ENCODE results near the gene NDUFB10.
"Not testable (repeated sequence)": the region's sequence is repeated elsewhere in the genome, so short reads cannot be mapped to it uniquely, and the experiment has no call there.

The NDUFB10 gene

DNA sequence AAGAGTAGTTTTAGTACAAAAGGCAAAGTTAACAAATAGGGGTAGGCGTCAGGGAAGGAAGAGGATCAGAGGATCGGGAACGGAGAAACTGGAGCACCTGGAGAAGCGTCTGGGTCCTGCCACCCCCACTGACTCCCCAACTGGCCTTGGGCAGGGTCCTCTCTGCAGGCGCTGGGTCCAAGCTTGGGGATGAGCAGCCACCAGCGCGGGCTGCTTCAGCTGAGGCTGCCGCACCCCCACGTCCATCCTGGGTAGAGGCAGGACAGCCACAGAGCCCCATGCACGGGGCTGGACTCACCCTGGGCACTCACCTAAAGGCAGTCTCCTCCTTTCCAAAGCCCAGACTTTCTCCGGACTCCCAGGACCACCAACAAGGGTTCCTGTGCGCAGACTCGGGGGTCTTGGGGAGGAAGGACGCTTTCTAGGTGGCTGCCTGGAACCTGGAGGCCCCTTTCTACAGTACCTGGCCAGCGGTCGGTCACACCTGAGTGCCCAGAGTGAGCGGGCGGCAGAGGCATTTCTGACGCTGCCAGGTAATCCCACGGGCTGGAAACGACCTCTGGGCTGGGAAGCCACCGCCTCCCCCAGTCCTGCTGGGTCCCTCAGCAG is 42.2 kb upstream of the NDUFB10 start:
- ChIA-PET POLR2A (interaction anchor here (1.5 kb wide), 1 partner anchor 32 kb away, joined by 4 read pairs; no protein-coding TSS in a partner anchor), CTCF (interaction anchor here (0.6 to 0.8 kb wide), 2 partner anchors 19 to 33 kb away, joined by 3 read pairs; no protein-coding TSS in a partner anchor)
- TF ChIP-seq LEF1 (IDR thresholded peaks at IDR 0.05; ENCODE audit: borderline replicate concordance) = no peak
- no peak for DNase-seq (ENCODE audit: extremely low spot score)

DNA sequence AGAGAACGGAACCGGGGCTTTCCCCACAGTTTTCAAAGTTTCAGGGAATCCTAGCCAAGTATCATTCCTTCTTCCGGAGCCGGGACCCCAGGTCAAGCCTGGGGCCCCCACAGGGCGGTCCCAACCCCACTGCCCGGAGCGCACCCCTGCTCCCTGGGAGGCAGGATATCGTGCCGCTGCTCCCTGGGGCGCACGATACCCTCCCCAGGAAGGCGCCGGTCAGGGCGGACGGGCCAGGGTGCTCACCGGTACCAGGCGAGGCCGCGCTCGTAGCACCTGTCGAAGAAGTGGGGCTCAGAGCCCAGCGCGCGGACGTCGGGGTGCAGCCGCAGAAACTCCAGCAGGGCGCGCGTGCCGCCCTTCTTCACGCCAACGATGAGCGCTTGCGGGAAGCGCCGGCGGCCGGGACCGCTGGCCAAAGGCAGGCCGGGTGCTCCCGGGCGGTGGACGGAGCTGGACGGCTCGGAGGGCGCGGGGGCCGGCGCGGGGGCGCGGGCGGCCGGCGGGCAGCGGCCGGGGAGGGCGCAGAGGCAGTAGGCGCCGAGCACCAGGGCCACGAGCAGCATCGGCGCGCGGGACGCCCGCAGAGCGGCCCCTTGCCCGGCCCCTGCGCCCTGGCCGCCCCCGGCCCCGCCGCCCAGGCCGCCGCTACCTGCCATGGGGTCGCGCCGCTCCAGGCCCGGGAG is 41.5 kb upstream of the NDUFB10 start:
- POLR2A ChIA-PET = no interaction called here
- TF ChIP-seq LEF1 (IDR thresholded peaks at IDR 0.05; ENCODE audit: borderline replicate concordance) (no peak), L3MBTL2 (conservative IDR thresholded peaks at IDR 0.05) (no peak), HDGF (IDR thresholded peaks at IDR 0.05; ENCODE audit: borderline replicate concordance) (no peak), ZNF384 (IDR thresholded peaks at IDR 0.05) (no peak), FOXK2 (IDR thresholded peaks at IDR 0.05) (no peak), SUZ12 (IDR thresholded peaks at IDR 0.05) (no peak), FOXM1 (IDR thresholded peaks at IDR 0.05; ENCODE audit: borderline replicate concordance) (no peak), ELF4 (IDR thresholded peaks at IDR 0.05) (no peak), SP1 (IDR thresholded peaks at IDR 0.05) (no peak), FOXA1 (IDR thresholded peaks at IDR 0.05) (no peak), ARNT (IDR thresholded peaks at IDR 0.05) (no peak), CTBP1 (IDR thresholded peaks at IDR 0.05; ENCODE audit: borderline replicate concordance) (no peak), BHLHE40 (IDR thresholded peaks at IDR 0.05; ENCODE audit: borderline replicate concordance) (no peak), NFRKB (IDR thresholded peaks at IDR 0.05) (no peak), TARDBP (IDR thresholded peaks at IDR 0.05) (no peak)
- TF ChIP-seq, protein P1, sequence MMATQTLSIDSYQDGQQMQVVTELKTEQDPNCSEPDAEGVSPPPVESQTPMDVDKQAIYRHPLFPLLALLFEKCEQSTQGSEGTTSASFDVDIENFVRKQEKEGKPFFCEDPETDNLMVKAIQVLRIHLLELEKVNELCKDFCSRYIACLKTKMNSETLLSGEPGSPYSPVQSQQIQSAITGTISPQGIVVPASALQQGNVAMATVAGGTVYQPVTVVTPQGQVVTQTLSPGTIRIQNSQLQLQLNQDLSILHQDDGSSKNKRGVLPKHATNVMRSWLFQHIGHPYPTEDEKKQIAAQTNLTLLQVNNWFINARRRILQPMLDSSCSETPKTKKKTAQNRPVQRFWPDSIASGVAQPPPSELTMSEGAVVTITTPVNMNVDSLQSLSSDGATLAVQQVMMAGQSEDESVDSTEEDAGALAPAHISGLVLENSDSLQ (IDR thresholded peaks at IDR 0.05) = no peak
- DNase-seq (ENCODE audit: extremely low spot score) = no peak
- CTCF ChIA-PET = no interaction called here

DNA sequence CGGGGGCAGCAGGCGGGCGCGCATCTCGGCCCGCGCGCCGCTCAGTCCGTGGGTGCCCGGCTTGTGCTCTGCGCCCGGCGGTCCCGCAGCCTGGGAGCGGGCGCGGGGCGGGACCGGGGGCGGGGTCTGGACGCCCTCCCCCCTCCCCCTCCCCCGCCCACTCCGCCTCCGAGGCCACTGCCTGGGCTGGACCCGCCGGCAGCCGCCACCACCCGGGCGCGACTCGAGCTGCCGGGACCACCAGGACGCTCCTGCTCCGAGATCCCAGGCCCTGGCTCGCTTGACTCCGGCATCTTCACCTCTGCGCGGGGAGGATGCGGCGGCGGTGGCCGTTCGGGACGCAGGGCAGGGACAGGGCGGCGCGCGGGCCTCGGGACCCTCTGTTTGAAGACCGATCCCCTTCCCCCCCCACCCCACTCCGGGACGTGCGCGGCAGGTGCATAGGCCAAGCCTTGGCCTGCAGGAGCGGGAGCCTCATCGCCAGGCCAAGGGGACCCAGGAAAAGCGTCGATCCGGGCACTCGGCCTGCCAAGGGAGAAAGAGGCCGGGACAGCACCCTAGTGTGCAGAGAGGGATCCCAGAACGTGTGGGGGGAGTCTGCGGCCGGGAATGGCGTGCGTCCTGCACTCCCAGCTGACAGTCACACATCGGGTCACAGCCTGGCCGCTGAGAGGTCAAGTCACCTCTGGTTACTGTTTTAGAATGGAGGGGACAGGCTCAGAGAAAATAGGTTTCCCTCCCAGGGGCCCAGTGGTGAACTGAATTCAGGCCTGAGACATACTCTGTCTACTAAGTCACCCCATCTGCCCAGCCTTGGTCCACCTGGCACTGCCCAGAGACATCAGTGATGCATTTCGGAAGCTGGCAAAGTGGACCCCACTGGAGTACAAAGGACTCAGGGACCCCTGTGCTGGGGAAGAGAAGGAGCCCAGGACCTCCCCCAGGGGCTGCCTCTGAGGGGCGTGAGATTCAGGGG is 40.7 kb upstream of the NDUFB10 start, which contains the start of gene HS3ST6:
Gene HS3ST6 (minus strand): TSS at position 65 of the 976 bp plus-strand sequence. CDS start 92 bp downstream, outside the sequence.
- POLR2A ChIA-PET = no interaction called here
- no peak for DNase-seq (ENCODE audit: extremely low spot score)
- CTCF ChIA-PET = no interaction called here
- no peak for TF ChIP-seq SUZ12 (IDR thresholded peaks at IDR 0.05)
- TF ChIP-seq ARNT (IDR thresholded peaks at IDR 0.05) = no peak
- no peak for TF ChIP-seq TARDBP (IDR thresholded peaks at IDR 0.05)
- TF ChIP-seq CTBP1 (IDR thresholded peaks at IDR 0.05; ENCODE audit: borderline replicate concordance) = no peak
- no peak for TF ChIP-seq SP1 (IDR thresholded peaks at IDR 0.05)
- no peak for TF ChIP-seq BHLHE40 (IDR thresholded peaks at IDR 0.05; ENCODE audit: borderline replicate concordance)
- TF ChIP-seq FOXM1 (IDR thresholded peaks at IDR 0.05; ENCODE audit: borderline replicate concordance) = no peak
- no peak for TF ChIP-seq ZNF384 (IDR thresholded peaks at IDR 0.05)

DNA sequence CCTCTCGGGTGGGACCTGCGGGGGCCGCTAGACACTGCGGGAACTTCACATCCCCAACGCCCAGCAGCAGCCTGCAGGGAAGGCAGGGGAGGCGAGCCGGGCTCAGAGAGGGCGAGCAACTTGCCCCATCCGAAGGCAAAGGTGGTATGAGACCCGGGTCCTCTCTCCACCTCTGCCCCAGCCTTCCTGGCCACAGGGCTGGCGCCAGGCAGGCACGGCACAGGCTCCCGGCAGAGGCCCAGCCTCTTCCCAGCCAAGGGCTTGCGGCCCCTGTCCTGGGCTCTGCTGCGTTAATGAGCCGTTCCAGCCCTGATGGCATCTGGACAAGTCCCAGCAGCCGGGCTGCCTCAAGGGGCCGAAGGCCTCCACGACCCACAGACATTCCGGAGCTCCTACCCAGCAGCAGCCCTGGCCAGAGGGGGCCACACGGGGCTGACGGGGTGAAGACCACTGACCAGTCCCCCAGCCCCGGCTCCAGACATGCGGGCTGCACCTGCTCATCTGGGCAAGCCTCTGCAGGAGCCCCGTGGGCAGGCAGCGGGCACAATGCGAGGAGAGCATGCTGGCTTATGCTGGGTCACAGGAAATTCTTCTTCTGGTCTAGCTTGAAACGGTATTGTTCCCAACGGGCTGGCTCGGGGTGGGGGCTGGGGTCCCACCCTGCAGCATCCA is 39.9 kb upstream of the NDUFB10 start:
- TF ChIP-seq HDGF (IDR thresholded peaks at IDR 0.05; ENCODE audit: borderline replicate concordance) (no peak), FOXK2 (IDR thresholded peaks at IDR 0.05) (no peak), ELF4 (IDR thresholded peaks at IDR 0.05) (no peak), FOXM1 (IDR thresholded peaks at IDR 0.05; ENCODE audit: borderline replicate concordance) (no peak), CTBP1 (IDR thresholded peaks at IDR 0.05; ENCODE audit: borderline replicate concordance) (no peak), SP1 (IDR thresholded peaks at IDR 0.05) (no peak), SUZ12 (IDR thresholded peaks at IDR 0.05) (no peak), L3MBTL2 (conservative IDR thresholded peaks at IDR 0.05) (no peak), FOXA1 (IDR thresholded peaks at IDR 0.05) (no peak), TARDBP (IDR thresholded peaks at IDR 0.05) (no peak), BHLHE40 (IDR thresholded peaks at IDR 0.05; ENCODE audit: borderline replicate concordance) (no peak), ARNT (IDR thresholded peaks at IDR 0.05) (no peak), NFRKB (IDR thresholded peaks at IDR 0.05) (no peak), ZNF384 (IDR thresholded peaks at IDR 0.05) (no peak), LEF1 (IDR thresholded peaks at IDR 0.05; ENCODE audit: borderline replicate concordance) (no peak)
- TF ChIP-seq, protein P1 (IDR thresholded peaks at IDR 0.05) = no peak
- POLR2A ChIA-PET = interaction anchor here (1.0 kb wide), 1 partner anchor 45 kb away, joined by 4 read pairs; the partner anchor contains the start of gene RPS2
- CTCF ChIA-PET = no interaction called here
- no peak for DNase-seq (ENCODE audit: extremely low spot score)

DNA sequence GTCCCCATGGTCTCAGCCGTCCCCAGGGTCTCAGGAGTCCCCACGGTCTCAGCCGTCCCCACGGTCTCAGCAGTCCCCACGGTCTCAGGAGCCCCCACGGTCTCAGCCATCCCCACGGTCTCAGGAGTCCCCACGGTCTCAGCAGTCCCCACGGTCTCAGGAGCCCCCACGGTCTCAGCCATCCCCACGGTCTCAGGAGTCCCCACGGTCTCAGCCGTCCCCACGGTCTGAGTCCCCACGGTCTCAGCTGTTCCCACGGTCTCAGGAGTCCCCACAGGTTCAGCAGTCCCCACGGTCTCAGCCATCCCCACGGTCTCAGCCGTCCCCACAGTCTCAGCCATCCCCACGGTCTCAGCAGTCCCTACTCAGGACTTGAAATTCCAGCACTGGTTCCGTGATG is 39.2 kb upstream of the NDUFB10 start:
- DNase-seq (ENCODE audit: extremely low spot score); CTCF ChIA-PET: not testable (repeated sequence)
- POLR2A ChIA-PET = interaction anchor here (1.0 to 1.3 kb wide), 3 partner anchors 9 to 45 kb away, joined by 3 to 6 read pairs (median 4); partner anchors contain the start of genes MSRB1 and RPS2

All from HEK293T (cell line).